ENCODE measurements around the gene CSTPP1.

GRCh38 chr11:46953093-46953492 lies 16.5 kb downstream of the CSTPP1 start:
- TF ChIP-seq CTCF (IDR thresholded peaks at IDR 0.05) (no peak), EP300 (IDR thresholded peaks at IDR 0.05) (no peak), POLR2A (IDR thresholded peaks at IDR 0.05) (no peak)

All from tibial nerve (tissue), 4 donors.